ENCODE measurements around the gene SERINC1.

SERINC1 gene

DNA sequence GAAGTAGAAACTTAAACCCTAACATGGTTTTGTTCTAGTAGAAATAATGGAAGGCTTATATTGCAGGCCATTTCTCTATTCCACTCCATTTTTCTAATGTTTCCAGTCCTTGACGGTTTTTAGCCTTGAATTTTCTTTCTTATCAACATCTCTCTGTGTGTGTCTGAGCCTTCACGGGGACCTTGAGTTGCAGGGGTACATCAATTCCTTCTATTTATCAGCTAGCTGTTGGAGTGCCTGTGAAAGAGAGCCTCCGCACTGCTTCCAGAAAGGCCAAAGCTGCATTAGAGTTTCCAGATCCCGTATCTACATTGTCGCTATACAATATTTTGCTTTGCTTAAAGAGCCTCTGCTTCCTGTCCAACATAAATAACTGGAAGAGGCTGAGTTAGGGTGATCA, 77.6 kb downstream of the SERINC1 start:
- no peak for DNase-seq

DNA sequence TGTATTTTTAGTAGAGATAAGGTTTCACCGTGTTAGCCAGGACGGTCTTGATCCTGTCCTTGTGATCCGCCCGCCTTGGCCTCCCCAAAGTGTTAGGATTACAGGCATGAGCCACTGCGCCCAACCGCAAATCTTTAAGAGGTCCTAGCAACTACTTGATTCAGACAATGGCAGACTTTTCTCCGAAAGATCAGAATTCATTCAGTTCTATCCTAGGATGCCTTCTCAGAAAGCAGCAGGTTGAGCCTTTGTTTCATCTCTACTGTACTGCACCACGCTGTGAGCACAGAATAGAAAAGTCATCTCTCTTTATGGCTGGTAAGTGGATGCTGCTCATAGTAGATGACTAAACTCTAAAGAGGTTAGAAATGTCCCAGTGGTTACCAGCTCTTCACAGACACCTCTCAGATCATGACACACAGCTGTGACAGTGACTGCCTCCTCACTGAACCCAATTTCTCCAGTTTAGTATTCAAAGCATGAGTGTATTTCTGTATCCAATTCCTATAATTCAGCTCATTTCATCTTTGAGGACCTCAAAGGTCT, 78.2 kb downstream of the SERINC1 start:
- DNase-seq = no peak

All from nucleus accumbens (tissue), 56 donors.